ENCODE results near the gene CDK4. TPM values are rescaled to one million over a fixed set of nuclear protein-coding genes. Genes with fewer than 3 reads are reported as not detected.

Gene CDK4
- total and polyA plus RNA-seq, 2 donors, result 38.5 to 96.8 TPM

DNA sequence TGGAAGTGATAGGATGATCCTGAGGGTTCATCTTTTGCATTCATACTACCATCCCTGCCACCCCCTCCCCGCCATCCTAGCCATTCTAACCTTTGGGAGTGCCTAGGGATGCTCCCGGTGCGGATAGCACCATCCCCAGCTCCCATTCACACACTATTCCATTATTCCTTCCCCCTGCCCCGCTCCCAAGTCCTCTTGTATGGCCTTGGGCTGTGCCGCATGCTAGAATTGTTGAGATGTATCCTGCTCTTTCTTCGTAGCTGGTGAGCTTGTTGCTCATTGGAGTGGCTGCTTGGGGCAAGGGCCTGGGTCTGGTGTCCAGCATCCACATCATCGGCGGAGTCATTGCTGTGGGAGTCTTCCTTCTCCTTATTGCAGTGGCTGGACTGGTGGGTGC is 6.6 kb downstream of the CDK4 start:
- H3K4me3 ChIP-seq (ENCODE audit: low read length in 2 of 2), result peak overlapping the region; percentile 58 to 68
- no peaks in the 10 kb centered on the region for H3K9me3 ChIP-seq (ENCODE audit: control insufficient read depth in 2 of 2, insufficient read depth in 1 of 2, low read length in 1 of 2)
- H3K36me3 ChIP-seq (ENCODE audit: control insufficient read depth in 2 of 2, insufficient read depth in 2 of 2, low read length in 1 of 2), result peaks cover 14 to 39% of the 10 kb centered on the region in 2 donors
- no peak for DNase-seq (ENCODE audit: low read depth in 6 of 9, low spot score in 9 of 9)
- peaks cover 28 to 42% of the 10 kb centered on the region in 2 donors for H3K4me1 ChIP-seq (ENCODE audit: control insufficient read depth in 2 of 2, insufficient read depth in 2 of 2, low read length in 2 of 2)
- H3K27me3 ChIP-seq (ENCODE audit: control insufficient read depth in 2 of 2, insufficient read depth in 1 of 2, low read length in 1 of 2), result peaks cover 0 to 2% of the 10 kb centered on the region in 2 donors
- peak overlapping the region; percentile 81 to 82 for H3K27ac ChIP-seq (ENCODE audit: low read depth in 1 of 2, low read length in 1 of 2)
- 62% methylated on average over 8 of the region's 8 CpGs for WGBS

DNA sequence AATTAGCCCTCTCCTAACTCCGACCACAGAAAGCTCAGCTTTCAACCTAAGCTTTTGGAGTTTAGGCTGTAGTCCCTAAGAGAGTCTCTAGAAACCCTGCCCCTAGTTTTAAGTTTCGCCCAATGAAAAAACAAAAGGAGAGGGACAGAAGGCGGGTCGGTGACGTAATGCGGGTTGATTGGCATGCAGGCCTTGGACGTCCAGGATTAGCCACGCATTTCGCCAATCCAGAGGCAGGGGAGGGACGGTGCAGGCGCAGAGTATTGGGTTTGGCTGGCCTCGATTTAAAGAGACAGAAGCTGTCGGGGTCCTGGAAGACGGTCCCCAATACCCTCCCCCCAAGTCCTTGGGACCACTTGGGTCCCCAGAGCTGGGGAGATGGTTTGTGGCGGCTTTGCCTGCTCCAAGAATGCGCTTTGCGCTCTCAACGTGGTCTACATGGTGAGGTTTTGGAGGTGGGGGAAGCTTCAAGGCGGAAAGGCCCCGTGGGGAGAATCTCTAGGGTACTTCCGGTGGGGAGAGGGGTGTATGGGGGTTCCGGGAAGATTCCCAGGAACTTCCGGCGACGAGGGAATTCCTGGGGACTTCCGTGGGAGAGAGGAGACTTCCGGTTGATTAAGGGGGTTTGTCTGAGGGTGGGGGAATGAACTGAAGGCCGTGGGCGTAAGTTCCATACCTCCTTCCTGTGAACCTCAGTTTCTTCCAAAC is 7.2 kb downstream of the CDK4 start, which contains the start of gene TSPAN31:
TSPAN31 (plus strand) TSS at position 263 of the 708 bp plus-strand sequence; CDS start at position 379, 116 bp downstream.
- peak within 1 kb of the TSS; percentile 82 to 89 for H3K27ac ChIP-seq (ENCODE audit: low read depth in 1 of 2, low read length in 1 of 2)

GRCh38 chr12:57744194-57744776 is 7.8 kb downstream of the CDK4 start:
- peak overlapping the region; percentile 82 to 89 for H3K27ac ChIP-seq (ENCODE audit: low read depth in 1 of 2, low read length in 1 of 2)
- peak in 1 of 9 donors; percentile 57 for DNase-seq (ENCODE audit: low read depth in 6 of 9, low spot score in 9 of 9)

More for the DNA sequence above, 7.2 kb downstream of the CDK4 start, which contains the start of gene TSPAN31:
- DNase-seq (ENCODE audit: low read depth in 6 of 9, low spot score in 9 of 9), result peak; percentile 70 to 97 (median 88)
- Histone ChIP-seq H3K9me3 (ENCODE audit: control insufficient read depth in 2 of 2, insufficient read depth in 1 of 2, low read length in 1 of 2) (no peaks in the 10 kb centered on the region), H3K36me3 (ENCODE audit: control insufficient read depth in 2 of 2, insufficient read depth in 2 of 2, low read length in 1 of 2) (peaks cover 14 to 35% of the 10 kb centered on the region in 2 donors), H3K4me1 (ENCODE audit: control insufficient read depth in 2 of 2, insufficient read depth in 2 of 2, low read length in 2 of 2) (peaks cover 30 to 45% of the 10 kb centered on the region in 2 donors), H3K27me3 (ENCODE audit: control insufficient read depth in 2 of 2, insufficient read depth in 1 of 2, low read length in 1 of 2) (peaks cover 0 to 2% of the 10 kb centered on the region in 2 donors), H3K4me3 (ENCODE audit: low read length in 2 of 2) (peak within 1 kb of the TSS; percentile 58 to 68)
- under 1% methylated on average over 29 of the region's 29 CpGs for WGBS

DNA sequence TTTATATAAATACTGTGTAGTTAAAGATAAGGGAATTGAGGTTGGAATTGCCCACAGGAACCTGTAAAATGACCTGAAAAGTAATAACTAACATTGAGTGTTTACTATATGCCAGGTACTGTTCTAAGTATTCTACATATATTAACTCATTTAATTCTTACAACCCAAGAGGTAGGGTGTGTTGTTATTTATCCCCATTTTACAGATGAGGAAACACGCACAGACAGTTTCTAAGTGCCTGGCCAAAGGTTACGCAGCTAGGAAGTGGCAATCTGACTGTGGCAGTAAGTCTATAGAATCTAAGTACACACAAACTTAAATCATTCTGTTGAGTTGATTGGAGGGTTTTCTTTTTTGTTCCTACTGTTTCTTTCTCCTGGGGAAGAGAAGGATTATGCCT is 8.3 kb downstream of the CDK4 start:
- H3K27ac ChIP-seq (ENCODE audit: low read depth in 1 of 2, low read length in 1 of 2), result peak overlapping the region in 1 of 2 donors; percentile 82
- peaks cover 34 to 56% of the 10 kb centered on the region in 2 donors for H3K4me1 ChIP-seq (ENCODE audit: control insufficient read depth in 2 of 2, insufficient read depth in 2 of 2, low read length in 2 of 2)
- H3K9me3 ChIP-seq (ENCODE audit: control insufficient read depth in 2 of 2, insufficient read depth in 1 of 2, low read length in 1 of 2), result no peaks in the 10 kb centered on the region
- 95% methylated on average over 2 of the region's 2 CpGs for WGBS
- no peak for DNase-seq (ENCODE audit: low read depth in 6 of 9, low spot score in 9 of 9)
- peaks cover 0 to 10% of the 10 kb centered on the region in 2 donors for H3K27me3 ChIP-seq (ENCODE audit: control insufficient read depth in 2 of 2, insufficient read depth in 1 of 2, low read length in 1 of 2)
- H3K4me3 ChIP-seq (ENCODE audit: low read length in 2 of 2), result no peak overlapping the region
- H3K36me3 ChIP-seq (ENCODE audit: control insufficient read depth in 2 of 2, insufficient read depth in 2 of 2, low read length in 1 of 2), result peaks cover 17 to 30% of the 10 kb centered on the region in 2 donors

More at GRCh38 chr12:57744194-57744776, 7.8 kb downstream of the CDK4 start:
- peak overlapping the region; percentile 58 to 68 for H3K4me3 ChIP-seq (ENCODE audit: low read length in 2 of 2)
- WGBS, result 12% methylated on average over 21 of the region's 21 CpGs
- H3K36me3 ChIP-seq (ENCODE audit: control insufficient read depth in 2 of 2, insufficient read depth in 2 of 2, low read length in 1 of 2), result peaks cover 18 to 35% of the 10 kb centered on the region in 2 donors
- no peaks in the 10 kb centered on the region for H3K9me3 ChIP-seq (ENCODE audit: control insufficient read depth in 2 of 2, insufficient read depth in 1 of 2, low read length in 1 of 2)
- peaks cover 0 to 4% of the 10 kb centered on the region in 2 donors for H3K27me3 ChIP-seq (ENCODE audit: control insufficient read depth in 2 of 2, insufficient read depth in 1 of 2, low read length in 1 of 2)
- peaks cover 34 to 51% of the 10 kb centered on the region in 2 donors for H3K4me1 ChIP-seq (ENCODE audit: control insufficient read depth in 2 of 2, insufficient read depth in 2 of 2, low read length in 2 of 2)

DNA sequence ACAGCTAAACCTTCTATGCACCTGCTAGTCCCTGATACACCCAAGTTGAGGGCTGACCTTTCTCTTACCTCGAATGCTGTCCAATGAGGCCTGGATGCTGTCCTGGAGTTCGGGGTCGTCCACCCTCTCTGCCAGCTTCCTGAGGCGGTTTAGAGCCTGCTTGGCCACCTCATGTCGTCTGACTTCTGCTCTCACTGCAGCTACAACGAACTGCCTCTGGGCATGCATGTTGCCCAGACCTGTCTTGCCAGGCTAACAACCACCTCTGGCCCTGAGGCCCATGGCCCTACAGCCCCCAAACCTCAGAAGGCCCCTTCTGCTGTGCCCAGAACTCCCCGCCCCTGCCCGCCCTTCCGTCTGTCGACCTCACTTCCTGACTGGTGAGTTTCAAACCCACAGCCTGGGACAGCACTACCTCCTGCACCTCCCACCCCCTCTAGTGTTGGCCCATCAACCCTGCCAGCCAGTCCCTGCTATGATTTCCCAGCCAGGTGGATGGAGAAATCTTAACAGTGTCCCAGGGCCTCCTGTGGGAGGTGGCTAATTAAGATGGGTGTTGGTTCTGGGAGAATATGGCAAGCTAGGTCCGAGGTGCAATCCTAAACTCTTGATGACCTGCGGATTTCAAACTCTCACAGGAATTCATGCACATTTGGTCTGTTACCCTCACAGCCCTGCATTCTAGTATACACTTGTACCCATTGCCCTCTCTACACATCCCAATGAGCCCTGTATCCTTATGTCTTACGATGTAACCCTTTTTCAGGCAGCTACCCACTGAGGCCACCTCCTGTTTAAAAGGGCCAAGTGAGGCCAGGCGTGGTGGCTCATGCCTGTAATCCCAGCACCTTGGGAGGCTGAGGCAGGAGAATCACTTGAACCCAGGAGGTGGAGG is 10.0 kb downstream of the CDK4 start:
- no peaks in the 10 kb centered on the region for H3K9me3 ChIP-seq (ENCODE audit: control insufficient read depth in 2 of 2, insufficient read depth in 1 of 2, low read length in 1 of 2)
- H3K4me1 ChIP-seq (ENCODE audit: control insufficient read depth in 2 of 2, insufficient read depth in 2 of 2, low read length in 2 of 2), result peaks cover 34 to 60% of the 10 kb centered on the region in 2 donors
- H3K27ac ChIP-seq (ENCODE audit: low read depth in 1 of 2, low read length in 1 of 2), result peak overlapping the region; percentile 47 to 82
- H3K36me3 ChIP-seq (ENCODE audit: control insufficient read depth in 2 of 2, insufficient read depth in 2 of 2, low read length in 1 of 2), result peaks cover 16 to 24% of the 10 kb centered on the region in 2 donors
- peak overlapping the region; percentile 57 to 58 for H3K4me3 ChIP-seq (ENCODE audit: low read length in 2 of 2)
- peaks cover 0 to 15% of the 10 kb centered on the region in 2 donors for H3K27me3 ChIP-seq (ENCODE audit: control insufficient read depth in 2 of 2, insufficient read depth in 1 of 2, low read length in 1 of 2)
- WGBS, result 21% methylated on average over 14 of the region's 14 CpGs
- peak in 5 of 9 donors; percentile 49 to 82 (median 71) for DNase-seq (ENCODE audit: low read depth in 6 of 9, low spot score in 9 of 9)

DNA sequence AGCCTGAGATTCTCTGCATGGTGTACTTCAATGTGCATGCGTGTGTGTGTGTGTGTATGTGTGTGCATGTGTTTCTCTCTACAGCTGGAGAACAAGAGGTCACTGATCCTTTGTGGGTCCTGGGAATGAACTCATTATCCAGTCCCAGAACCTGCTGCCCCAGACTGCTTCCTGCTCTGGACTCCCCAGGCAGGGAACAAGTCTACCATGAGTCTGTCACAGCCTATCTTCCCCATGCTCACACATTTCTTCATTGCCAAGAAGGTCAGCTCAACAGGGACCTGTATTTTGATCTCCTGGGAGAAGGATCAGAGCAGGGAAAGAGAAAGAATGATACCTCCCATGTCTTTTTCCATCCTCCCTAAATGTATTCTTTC is 10.7 kb downstream of the CDK4 start:
- H3K27ac ChIP-seq (ENCODE audit: low read depth in 1 of 2, low read length in 1 of 2), result peak overlapping the region; percentile 60 to 82
- peaks cover 13 to 21% of the 10 kb centered on the region in 2 donors for H3K36me3 ChIP-seq (ENCODE audit: control insufficient read depth in 2 of 2, insufficient read depth in 2 of 2, low read length in 1 of 2)
- H3K4me3 ChIP-seq (ENCODE audit: low read length in 2 of 2), result peak overlapping the region; percentile 57 to 58
- 12% methylated on average over 1 of the region's 1 CpG for WGBS
- peaks cover 0 to 20% of the 10 kb centered on the region in 2 donors for H3K27me3 ChIP-seq (ENCODE audit: control insufficient read depth in 2 of 2, insufficient read depth in 1 of 2, low read length in 1 of 2)
- H3K9me3 ChIP-seq (ENCODE audit: control insufficient read depth in 2 of 2, insufficient read depth in 1 of 2, low read length in 1 of 2), result no peaks in the 10 kb centered on the region
- no peak for DNase-seq (ENCODE audit: low read depth in 6 of 9, low spot score in 9 of 9)
- peaks cover 34 to 60% of the 10 kb centered on the region in 2 donors for H3K4me1 ChIP-seq (ENCODE audit: control insufficient read depth in 2 of 2, insufficient read depth in 2 of 2, low read length in 2 of 2)

DNA sequence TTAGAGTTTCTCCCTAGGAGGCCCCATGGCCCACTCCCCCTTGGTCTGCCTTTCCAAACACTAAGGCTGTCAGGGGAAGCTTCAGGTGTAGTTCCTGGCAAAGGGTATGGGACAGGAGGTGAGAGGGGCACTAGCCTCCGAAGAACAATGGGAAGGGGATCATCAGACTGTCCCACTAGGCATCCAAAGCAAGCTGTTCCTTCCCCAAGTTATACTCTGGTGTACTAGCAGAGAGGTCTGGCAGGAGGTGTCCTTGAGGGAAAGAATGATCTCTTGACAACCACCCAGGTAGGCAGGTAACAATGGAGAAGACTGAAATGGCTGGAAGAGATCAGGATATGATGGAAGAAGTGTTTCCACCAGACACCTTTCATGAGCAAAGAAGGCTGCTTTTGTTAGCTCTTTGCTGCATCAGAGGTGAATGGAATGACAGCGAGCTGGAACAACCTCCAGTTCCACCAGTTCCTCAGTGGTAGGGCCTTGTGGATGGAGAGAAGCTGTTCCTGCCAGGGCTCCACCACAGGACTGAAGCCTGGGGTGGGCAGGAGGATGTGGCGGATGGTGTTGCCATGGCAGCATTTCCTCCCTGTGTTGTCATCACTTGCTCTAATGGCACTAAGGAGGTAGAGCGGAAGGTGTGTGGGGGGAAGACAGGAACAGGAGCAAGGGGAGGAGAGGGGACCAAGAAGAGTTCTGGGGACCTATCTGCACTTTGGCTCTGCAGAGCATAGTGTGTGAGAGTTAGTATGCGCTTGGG is 11.3 kb downstream of the CDK4 start:
- peaks cover 33 to 60% of the 10 kb centered on the region in 2 donors for H3K4me1 ChIP-seq (ENCODE audit: control insufficient read depth in 2 of 2, insufficient read depth in 2 of 2, low read length in 2 of 2)
- peaks cover 9 to 25% of the 10 kb centered on the region in 2 donors for H3K36me3 ChIP-seq (ENCODE audit: control insufficient read depth in 2 of 2, insufficient read depth in 2 of 2, low read length in 1 of 2)
- H3K27me3 ChIP-seq (ENCODE audit: control insufficient read depth in 2 of 2, insufficient read depth in 1 of 2, low read length in 1 of 2), result peaks cover 0 to 24% of the 10 kb centered on the region in 2 donors
- 17% methylated on average over 5 of the region's 5 CpGs for WGBS
- H3K9me3 ChIP-seq (ENCODE audit: control insufficient read depth in 2 of 2, insufficient read depth in 1 of 2, low read length in 1 of 2), result no peaks in the 10 kb centered on the region
- peak overlapping the region; percentile 6 to 82 for H3K27ac ChIP-seq (ENCODE audit: low read depth in 1 of 2, low read length in 1 of 2)
- DNase-seq (ENCODE audit: low read depth in 6 of 9, low spot score in 9 of 9), result peak in 8 of 9 donors; percentile 77 to 94 (median 82)
- H3K4me3 ChIP-seq (ENCODE audit: low read length in 2 of 2), result peak overlapping the region; percentile 57 to 58

GRCh38 chr12:57739914-57740538 is 12.1 kb downstream of the CDK4 start:
- DNase-seq (ENCODE audit: low read depth in 6 of 9, low spot score in 9 of 9), result no peak
- Histone ChIP-seq H3K4me3 (ENCODE audit: low read length in 2 of 2) (no peak overlapping the region), H3K27me3 (ENCODE audit: control insufficient read depth in 2 of 2, insufficient read depth in 1 of 2, low read length in 1 of 2) (peaks cover 0 to 24% of the 10 kb centered on the region in 2 donors), H3K27ac (ENCODE audit: low read depth in 1 of 2, low read length in 1 of 2) (no peak overlapping the region), H3K9me3 (ENCODE audit: control insufficient read depth in 2 of 2, insufficient read depth in 1 of 2, low read length in 1 of 2) (no peaks in the 10 kb centered on the region), H3K36me3 (ENCODE audit: control insufficient read depth in 2 of 2, insufficient read depth in 2 of 2, low read length in 1 of 2) (peaks cover 13 to 27% of the 10 kb centered on the region in 2 donors), H3K4me1 (ENCODE audit: control insufficient read depth in 2 of 2, insufficient read depth in 2 of 2, low read length in 2 of 2) (peaks cover 29 to 52% of the 10 kb centered on the region in 2 donors)
- WGBS, result 91% methylated on average over 10 of the region's 10 CpGs

All from thymus (tissue), 11 donors.